ENCODE measurements around the gene RAI14.

DNA sequence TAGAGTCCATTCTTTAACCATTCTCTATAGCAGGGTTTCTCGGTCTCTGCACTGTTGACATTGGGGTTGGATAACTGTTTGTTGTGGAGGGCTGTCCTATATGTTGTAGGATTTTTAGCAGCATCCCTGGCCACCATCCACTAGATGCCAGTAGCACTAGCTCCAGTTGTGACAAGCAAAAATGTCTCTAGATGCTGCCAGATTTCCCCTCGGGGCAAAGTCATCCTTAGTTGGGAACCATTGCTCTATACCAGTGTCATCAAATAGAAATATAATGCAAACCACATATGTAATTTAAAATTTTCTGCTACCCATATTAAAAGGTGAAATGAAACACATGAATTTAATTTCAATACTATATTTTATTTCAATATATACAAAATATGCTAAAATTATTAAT is 185.7 kb downstream of the RAI14 start:
- TF ChIP-seq POLR2A (IDR thresholded peaks at IDR 0.05; ENCODE audit: low read depth, low read length) (no peak), TAF1 (IDR thresholded peaks at IDR 0.05; ENCODE audit: borderline replicate concordance, low read depth, low read length) (no peak), POLR2AphosphoS5 (IDR thresholded peaks at IDR 0.05; ENCODE audit: low read depth, low read length) (no peak)

Measured in GM12892 (cell line).